HEK293 (cell line): ENCODE measurements around the gene KRTAP4-6.
"Not testable (repeated sequence)": the region's sequence is repeated elsewhere in the genome, so short reads cannot be mapped to it uniquely, and the experiment has no call there.

Experiments used
- CTCF ChIA-PET: fragments of 350-600 bp; formaldehyde crosslinking; extraction: SDS; loops from one replicate; lab custom pipeline; 2021; ENCODE audit warnings: antibody characterized with exemption; lab: Yijun Ruan, JAX
- POLR2A ChIA-PET: fragments of 300-600 bp; formaldehyde crosslinking; extraction: SDS; loops from one replicate; lab custom pipeline; 2020; ENCODE audit warnings: antibody characterized with exemption, inconsistent platforms; lab: Yijun Ruan, JAX
- H3K27ac ChIP-seq: fragments of 200-500 bp; sonication (Bioruptor generic); 2 replicates; pipeline ENCODE4 v1.5.1; 2014; ENCODE audit warnings: low read depth, low read length, control low read depth, inconsistent platforms; ENCODE audit errors: extremely low read depth
- H3K36me3 ChIP-seq, 2 experiments: fragments of 200-500 bp in 1 of 2; sonication (Bioruptor generic) in 1 of 2; 1 replicate in 1 of 2; 2 replicates in 1 of 2; pipeline ENCODE4 v1.5.1; 2014 to 2017; ENCODE audit warnings: inconsistent platforms in 2 of 2, low read length in 2 of 2; ENCODE audit not compliant: control insufficient read depth in 2 of 2, insufficient read depth in 1 of 2
- H3K4me1 ChIP-seq: fragments of 200-500 bp; sonication (Bioruptor generic); 2 replicates; pipeline ENCODE4 v1.5.1; 2014; ENCODE audit warnings: mild to moderate bottlenecking, low read length, inconsistent platforms; ENCODE audit not compliant: control insufficient read depth, insufficient read depth
- H3K4me3 ChIP-seq: 2 replicates; pipeline ENCODE4 v1.5.1; 2011; ENCODE audit warnings: low read depth, mild to moderate bottlenecking, control low read depth, low read length, moderate library complexity
- H3K9me3 ChIP-seq: fragments of 200-500 bp; sonication (Bioruptor generic); 2 replicates; pipeline ENCODE4 v1.5.1; 2014; ENCODE audit warnings: low read depth, low read length, inconsistent platforms; ENCODE audit not compliant: control insufficient read depth, insufficient read depth
- KLF9 ChIP-seq: fragments of 450-650 bp; formaldehyde crosslinking; IDR thresholded peaks from 2 replicates; pipeline ENCODE4 v1.5.1; 2016; ENCODE audit warnings: missing biosample characterization, missing genetic modification characterization, low read depth
- MEIS1 ChIP-seq: sonication (generic); formaldehyde crosslinking; IDR thresholded peaks from 2 replicates; pipeline ENCODE4 v1.8.1; 2022; ENCODE audit warnings: missing genetic modification reagents, mild to moderate bottlenecking, borderline replicate concordance
- MYNN ChIP-seq: fragments of 450-650 bp; formaldehyde crosslinking; IDR thresholded peaks from 2 replicates; pipeline ENCODE4 v1.5.1; 2016; ENCODE audit warnings: missing biosample characterization, missing genetic modification characterization, borderline replicate concordance
- OVOL3 ChIP-seq: fragments of 450-650 bp; formaldehyde crosslinking; IDR thresholded peaks from 2 replicates; pipeline ENCODE4 v1.5.1; 2016; ENCODE audit warnings: missing biosample characterization, missing genetic modification characterization
- SCRT1 ChIP-seq: fragments of 450-650 bp; formaldehyde crosslinking; IDR thresholded peaks from 2 replicates; pipeline ENCODE4 v1.5.1; 2016; ENCODE audit warnings: missing biosample characterization, missing genetic modification characterization, borderline replicate concordance
- SCRT2 ChIP-seq: fragments of 450-650 bp; formaldehyde crosslinking; IDR thresholded peaks from 2 replicates; pipeline ENCODE4 v1.5.1; 2016; ENCODE audit warnings: missing biosample characterization, missing genetic modification characterization
- ZEB2 ChIP-seq: fragments of 450-650 bp; formaldehyde crosslinking; IDR thresholded peaks from 2 replicates; pipeline ENCODE4 v1.5.1; 2016; ENCODE audit warnings: missing biosample characterization, missing genetic modification characterization
- ZFP69B ChIP-seq: fragments of 450-650 bp; formaldehyde crosslinking; IDR thresholded peaks from 2 replicates; pipeline ENCODE4 v1.5.1; 2016; ENCODE audit warnings: missing biosample characterization, missing genetic modification characterization
- ZIC2 ChIP-seq: fragments of 450-650 bp; formaldehyde crosslinking; IDR thresholded peaks from 2 replicates; pipeline ENCODE4 v1.5.1; 2016; ENCODE audit warnings: missing biosample characterization, missing genetic modification characterization
- ZNF341 ChIP-seq: fragments of 450-650 bp; formaldehyde crosslinking; IDR thresholded peaks from 2 replicates; pipeline ENCODE4; 2016; ENCODE audit warnings: low read depth, missing biosample characterization, missing genetic modification characterization
- ZNF416 ChIP-seq: fragments of 450-650 bp; formaldehyde crosslinking; IDR thresholded peaks from 2 replicates; pipeline ENCODE4 v1.5.1; 2016; ENCODE audit warnings: missing biosample characterization, missing genetic modification characterization
- ZNF423 ChIP-seq: fragments of 450-650 bp; formaldehyde crosslinking; IDR thresholded peaks from 2 replicates; pipeline ENCODE4 v1.5.1; 2016; ENCODE audit warnings: missing biosample characterization, missing genetic modification characterization
- ZNF433 ChIP-seq: fragments of 450-650 bp; formaldehyde crosslinking; IDR thresholded peaks from 2 replicates; pipeline ENCODE4 v1.5.1; 2016; ENCODE audit warnings: missing biosample characterization, missing genetic modification characterization, low read depth
- ZNF48 ChIP-seq: fragments of 450-650 bp; formaldehyde crosslinking; IDR thresholded peaks from 2 replicates; pipeline ENCODE4 v1.5.1; 2016; ENCODE audit warnings: missing biosample characterization, missing genetic modification characterization
- ZNF549 ChIP-seq: fragments of 450-650 bp; IDR thresholded peaks from 2 replicates; pipeline ENCODE4 v1.5.1; 2018; ENCODE audit warnings: missing biosample characterization, missing genetic modification characterization, mild to moderate bottlenecking, inconsistent platforms, moderate library complexity
- ZNF629 ChIP-seq: fragments of 450-650 bp; formaldehyde crosslinking; IDR thresholded peaks from 2 replicates; pipeline ENCODE4 v1.5.1; 2017; ENCODE audit warnings: missing biosample characterization, missing genetic modification characterization
- ZNF660 ChIP-seq: fragments of 450-650 bp; IDR thresholded peaks from 2 replicates; pipeline ENCODE4 v1.5.1; 2018; ENCODE audit warnings: missing biosample characterization, mild to moderate bottlenecking, missing genetic modification characterization
- ZNF76 ChIP-seq: fragments of 450-650 bp; formaldehyde crosslinking; IDR thresholded peaks from 2 replicates; pipeline ENCODE4; 2016; ENCODE audit warnings: low read depth, missing biosample characterization, missing genetic modification characterization, borderline replicate concordance
- ZSCAN23 ChIP-seq: fragments of 450-650 bp; formaldehyde crosslinking; IDR thresholded peaks from 2 replicates; pipeline ENCODE4 v1.5.1; 2016; ENCODE audit warnings: missing biosample characterization, missing genetic modification characterization
- ZSCAN30 ChIP-seq: fragments of 450-650 bp; IDR thresholded peaks from 2 replicates; pipeline ENCODE4 v1.5.1; 2018; ENCODE audit warnings: missing biosample characterization, mild to moderate bottlenecking, missing genetic modification characterization, moderate library complexity
- TF ChIP-seq, protein P1 (sequence below): sonication (generic); formaldehyde crosslinking; IDR thresholded peaks from 2 replicates; pipeline ENCODE4 v1.8.1; 2022; ENCODE audit warnings: mild to moderate bottlenecking, moderate library complexity, missing genetic modification reagents
- TF ChIP-seq, protein P2 (sequence below): fragments of 450-650 bp; formaldehyde crosslinking; IDR thresholded peaks from 2 replicates; pipeline ENCODE4 v1.5.1; 2017; ENCODE audit warnings: missing biosample characterization, missing genetic modification characterization
- TF ChIP-seq, protein P3 (sequence below): fragments of 450-650 bp; formaldehyde crosslinking; IDR thresholded peaks from 2 replicates; pipeline ENCODE4 v1.5.1; 2016; ENCODE audit warnings: missing biosample characterization, missing genetic modification characterization
- TF ChIP-seq, protein P4 (sequence below): fragments of 450-650 bp; formaldehyde crosslinking; IDR thresholded peaks from 2 replicates; pipeline ENCODE4 v1.5.1; 2016; ENCODE audit warnings: missing biosample characterization, missing genetic modification characterization
- TF ChIP-seq, protein P5 (sequence below): fragments of 450-650 bp; formaldehyde crosslinking; IDR thresholded peaks from 2 replicates; pipeline ENCODE4 v1.5.1; 2016; ENCODE audit warnings: missing biosample characterization, missing genetic modification characterization

Gene KRTAP4-6

DNA sequence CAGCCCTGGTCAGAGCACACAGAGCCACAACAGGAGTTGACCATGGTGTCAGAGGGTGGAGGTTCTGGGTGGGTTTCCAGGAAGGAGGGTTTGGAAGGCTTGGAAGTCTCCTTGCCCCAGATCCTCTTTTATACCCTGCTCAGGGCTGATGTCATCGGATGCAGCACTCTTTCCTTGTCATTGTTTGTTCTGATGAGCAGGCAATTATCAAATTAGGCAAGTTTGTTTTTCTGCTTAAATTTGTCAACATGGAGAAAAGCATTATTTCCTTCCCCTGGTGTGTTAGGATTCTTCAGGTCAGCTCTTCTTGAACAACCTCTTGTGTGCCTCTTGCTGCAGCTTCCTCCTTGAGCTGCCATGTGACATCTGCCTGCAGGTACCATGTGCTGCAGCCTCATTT, 20.3 kb upstream of the KRTAP4-6 start, which contains the start of gene KRTAP4-4:
KRTAP4-4 (minus strand) TSS at position 101 of the 400 bp plus-strand sequence; CDS start at position 44, 57 bp downstream.
- CTCF ChIA-PET = no interaction called here
- no peak for TF ChIP-seq ZNF629 (tag by site-specific recombination)
- TF ChIP-seq, protein P1, sequence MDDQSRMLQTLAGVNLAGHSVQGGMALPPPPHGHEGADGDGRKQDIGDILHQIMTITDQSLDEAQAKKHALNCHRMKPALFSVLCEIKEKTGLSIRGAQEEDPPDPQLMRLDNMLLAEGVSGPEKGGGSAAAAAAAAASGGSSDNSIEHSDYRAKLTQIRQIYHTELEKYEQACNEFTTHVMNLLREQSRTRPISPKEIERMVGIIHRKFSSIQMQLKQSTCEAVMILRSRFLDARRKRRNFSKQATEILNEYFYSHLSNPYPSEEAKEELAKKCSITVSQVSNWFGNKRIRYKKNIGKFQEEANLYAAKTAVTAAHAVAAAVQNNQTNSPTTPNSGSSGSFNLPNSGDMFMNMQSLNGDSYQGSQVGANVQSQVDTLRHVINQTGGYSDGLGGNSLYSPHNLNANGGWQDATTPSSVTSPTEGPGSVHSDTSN (CRISPR knock-in tag) = no peak
- no peak for TF ChIP-seq ZNF423 (tag by site-specific recombination)
- TF ChIP-seq, protein P2, sequence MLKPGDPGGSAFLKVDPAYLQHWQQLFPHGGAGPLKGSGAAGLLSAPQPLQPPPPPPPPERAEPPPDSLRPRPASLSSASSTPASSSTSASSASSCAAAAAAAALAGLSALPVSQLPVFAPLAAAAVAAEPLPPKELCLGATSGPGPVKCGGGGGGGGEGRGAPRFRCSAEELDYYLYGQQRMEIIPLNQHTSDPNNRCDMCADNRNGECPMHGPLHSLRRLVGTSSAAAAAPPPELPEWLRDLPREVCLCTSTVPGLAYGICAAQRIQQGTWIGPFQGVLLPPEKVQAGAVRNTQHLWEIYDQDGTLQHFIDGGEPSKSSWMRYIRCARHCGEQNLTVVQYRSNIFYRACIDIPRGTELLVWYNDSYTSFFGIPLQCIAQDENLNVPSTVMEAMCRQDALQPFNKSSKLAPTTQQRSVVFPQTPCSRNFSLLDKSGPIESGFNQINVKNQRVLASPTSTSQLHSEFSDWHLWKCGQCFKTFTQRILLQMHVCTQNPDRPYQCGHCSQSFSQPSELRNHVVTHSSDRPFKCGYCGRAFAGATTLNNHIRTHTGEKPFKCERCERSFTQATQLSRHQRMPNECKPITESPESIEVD (tag by site-specific recombination) = no peak
- TF ChIP-seq ZFP69B = no peak
- TF ChIP-seq KLF9 (tag by site-specific recombination) = no peak
- no peak for TF ChIP-seq ZNF433 (tag by site-specific recombination)
- no peak for TF ChIP-seq MYNN (tag by site-specific recombination)
- TF ChIP-seq ZNF660 (tag by site-specific recombination) = no peak
- no peak for TF ChIP-seq ZNF341 (tag by site-specific recombination)
- no peak for TF ChIP-seq MEIS1
- TF ChIP-seq ZNF416 (tag by site-specific recombination) = no peak
- Histone ChIP-seq H3K4me1 (no peaks in the 10 kb centered on the region), H3K27ac (no peak within 1 kb of the TSS), H3K4me3 (no peak within 1 kb of the TSS), H3K9me3 (no peaks in the 10 kb centered on the region), H3K36me3 (no peaks in the 10 kb centered on the region)
- POLR2A ChIA-PET = no interaction called here

DNA sequence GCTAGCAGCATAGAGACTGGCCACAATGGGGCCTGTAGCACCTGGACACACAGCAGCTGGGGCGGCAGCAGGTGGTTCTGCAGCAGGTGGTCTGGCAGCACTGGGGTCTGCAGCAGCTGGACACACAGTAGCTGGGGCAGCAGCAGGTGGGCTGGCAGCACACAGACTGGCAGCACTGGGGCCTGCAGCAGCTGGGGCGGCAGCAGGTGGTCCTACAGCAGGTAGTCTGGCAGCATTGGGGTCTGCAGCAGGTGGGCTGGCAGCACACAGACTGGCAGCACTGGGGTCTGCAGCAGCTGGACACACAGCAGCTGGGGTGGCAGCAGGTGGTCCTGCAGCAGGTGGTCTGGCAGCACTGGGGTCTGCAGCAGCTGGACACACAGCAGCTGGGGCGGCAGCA, 19.8 kb upstream of the KRTAP4-6 start:
- H3K9me3 ChIP-seq, POLR2A ChIA-PET, H3K27ac ChIP-seq: not testable (repeated sequence)
- peak; percentile 94 for TF ChIP-seq SCRT1 (tag by site-specific recombination)
- TF ChIP-seq ZIC2 (tag by site-specific recombination) = peak; percentile 95
- TF ChIP-seq SCRT2 (tag by site-specific recombination) = peak; percentile 74
- TF ChIP-seq, all 188 proteins: peak for 3; not testable (repeated sequence) for 185
- CTCF ChIA-PET, H3K4me3 ChIP-seq, H3K36me3 ChIP-seq, H3K4me1 ChIP-seq: not testable (repeated sequence)

DNA sequence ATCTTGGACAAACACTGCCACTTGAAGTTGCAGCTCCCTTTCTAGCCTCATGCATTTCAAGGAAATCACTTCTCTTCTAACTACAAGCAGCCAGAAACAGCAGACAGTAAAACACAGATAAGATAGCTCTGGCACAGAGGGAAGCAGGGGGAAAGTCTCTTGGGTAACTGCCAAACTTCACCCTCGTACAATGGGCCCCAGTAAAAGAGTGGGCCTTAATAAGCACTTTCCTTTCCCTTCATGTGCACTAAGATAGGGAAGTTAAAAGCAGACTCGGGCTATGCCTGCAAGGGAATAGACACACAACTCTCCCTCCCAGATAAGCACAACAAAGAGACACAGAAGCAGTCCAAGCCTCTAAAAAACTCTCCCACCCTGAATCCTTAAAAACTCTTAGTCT, 13.5 kb upstream of the KRTAP4-6 start:
- CTCF ChIA-PET = interaction anchor here (1.4 kb wide), 1 partner anchor 495 kb away, joined by 3 read pairs; no protein-coding TSS in a partner anchor
- no peaks in the 10 kb centered on the region for H3K36me3 ChIP-seq
- POLR2A ChIA-PET = no interaction called here
- TF ChIP-seq, protein P3, sequence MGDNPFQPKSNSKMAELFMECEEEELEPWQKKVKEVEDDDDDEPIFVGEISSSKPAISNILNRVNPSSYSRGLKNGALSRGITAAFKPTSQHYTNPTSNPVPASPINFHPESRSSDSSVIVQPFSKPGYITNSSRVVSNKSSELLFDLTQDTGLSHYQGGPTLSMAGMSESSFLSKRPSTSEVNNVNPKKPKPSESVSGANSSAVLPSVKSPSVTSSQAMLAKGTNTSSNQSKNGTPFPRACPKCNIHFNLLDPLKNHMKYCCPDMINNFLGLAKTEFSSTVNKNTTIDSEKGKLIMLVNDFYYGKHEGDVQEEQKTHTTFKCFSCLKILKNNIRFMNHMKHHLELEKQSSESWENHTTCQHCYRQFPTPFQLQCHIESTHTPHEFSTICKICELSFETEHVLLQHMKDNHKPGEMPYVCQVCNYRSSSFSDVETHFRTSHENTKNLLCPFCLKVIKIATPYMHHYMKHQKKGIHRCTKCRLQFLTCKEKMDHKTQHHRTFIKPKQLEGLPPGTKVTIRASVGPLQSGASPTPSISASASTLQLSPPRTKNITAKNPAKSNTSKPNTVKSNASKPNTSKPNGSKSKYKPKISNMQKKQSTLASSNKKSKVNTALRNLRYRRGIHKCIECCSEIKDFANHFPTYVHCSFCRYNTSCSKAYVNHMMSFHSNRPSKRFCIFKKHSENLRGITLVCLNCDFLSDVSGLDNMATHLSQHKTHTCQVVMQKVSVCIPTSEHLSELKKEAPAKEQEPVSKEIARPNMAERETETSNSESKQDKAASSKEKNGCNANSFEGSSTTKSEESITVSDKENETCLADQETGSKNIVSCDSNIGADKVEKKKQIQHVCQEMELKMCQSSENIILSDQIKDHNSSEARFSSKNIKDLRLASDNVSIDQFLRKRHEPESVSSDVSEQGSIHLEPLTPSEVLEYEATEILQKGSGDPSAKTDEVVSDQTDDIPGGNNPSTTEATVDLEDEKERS (tag by site-specific recombination) = no peak
- TF ChIP-seq ZSCAN30 (tag by site-specific recombination) = no peak
- no peak for TF ChIP-seq ZNF416 (tag by site-specific recombination)
- no peak for TF ChIP-seq ZNF48 (tag by site-specific recombination)
- no peak for TF ChIP-seq ZEB2 (tag by site-specific recombination)
- TF ChIP-seq, protein P4, sequence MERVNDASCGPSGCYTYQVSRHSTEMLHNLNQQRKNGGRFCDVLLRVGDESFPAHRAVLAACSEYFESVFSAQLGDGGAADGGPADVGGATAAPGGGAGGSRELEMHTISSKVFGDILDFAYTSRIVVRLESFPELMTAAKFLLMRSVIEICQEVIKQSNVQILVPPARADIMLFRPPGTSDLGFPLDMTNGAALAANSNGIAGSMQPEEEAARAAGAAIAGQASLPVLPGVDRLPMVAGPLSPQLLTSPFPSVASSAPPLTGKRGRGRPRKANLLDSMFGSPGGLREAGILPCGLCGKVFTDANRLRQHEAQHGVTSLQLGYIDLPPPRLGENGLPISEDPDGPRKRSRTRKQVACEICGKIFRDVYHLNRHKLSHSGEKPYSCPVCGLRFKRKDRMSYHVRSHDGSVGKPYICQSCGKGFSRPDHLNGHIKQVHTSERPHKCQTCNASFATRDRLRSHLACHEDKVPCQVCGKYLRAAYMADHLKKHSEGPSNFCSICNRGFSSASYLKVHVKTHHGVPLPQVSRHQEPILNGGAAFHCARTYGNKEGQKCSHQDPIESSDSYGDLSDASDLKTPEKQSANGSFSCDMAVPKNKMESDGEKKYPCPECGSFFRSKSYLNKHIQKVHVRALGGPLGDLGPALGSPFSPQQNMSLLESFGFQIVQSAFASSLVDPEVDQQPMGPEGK (tag by site-specific recombination) = no peak
- no peak for TF ChIP-seq ZNF76
- TF ChIP-seq, protein P5, sequence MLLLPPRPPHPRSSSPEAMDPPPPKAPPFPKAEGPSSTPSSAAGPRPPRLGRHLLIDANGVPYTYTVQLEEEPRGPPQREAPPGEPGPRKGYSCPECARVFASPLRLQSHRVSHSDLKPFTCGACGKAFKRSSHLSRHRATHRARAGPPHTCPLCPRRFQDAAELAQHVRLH (tag by site-specific recombination) = no peak
- TF ChIP-seq ZSCAN23 (tag by site-specific recombination) = no peak
- no peak for TF ChIP-seq ZNF549 (tag by site-specific recombination)
- TF ChIP-seq OVOL3 = no peak

More for the DNA sequence above, 13.5 kb upstream of the KRTAP4-6 start:
- no peak overlapping the region for H3K27ac ChIP-seq
- no peaks in the 10 kb centered on the region for H3K9me3 ChIP-seq
- H3K4me3 ChIP-seq = no peak overlapping the region
- H3K4me1 ChIP-seq = no peaks in the 10 kb centered on the region
